ENCODE measurements around the gene PHF21B.

Gene PHF21B

DNA sequence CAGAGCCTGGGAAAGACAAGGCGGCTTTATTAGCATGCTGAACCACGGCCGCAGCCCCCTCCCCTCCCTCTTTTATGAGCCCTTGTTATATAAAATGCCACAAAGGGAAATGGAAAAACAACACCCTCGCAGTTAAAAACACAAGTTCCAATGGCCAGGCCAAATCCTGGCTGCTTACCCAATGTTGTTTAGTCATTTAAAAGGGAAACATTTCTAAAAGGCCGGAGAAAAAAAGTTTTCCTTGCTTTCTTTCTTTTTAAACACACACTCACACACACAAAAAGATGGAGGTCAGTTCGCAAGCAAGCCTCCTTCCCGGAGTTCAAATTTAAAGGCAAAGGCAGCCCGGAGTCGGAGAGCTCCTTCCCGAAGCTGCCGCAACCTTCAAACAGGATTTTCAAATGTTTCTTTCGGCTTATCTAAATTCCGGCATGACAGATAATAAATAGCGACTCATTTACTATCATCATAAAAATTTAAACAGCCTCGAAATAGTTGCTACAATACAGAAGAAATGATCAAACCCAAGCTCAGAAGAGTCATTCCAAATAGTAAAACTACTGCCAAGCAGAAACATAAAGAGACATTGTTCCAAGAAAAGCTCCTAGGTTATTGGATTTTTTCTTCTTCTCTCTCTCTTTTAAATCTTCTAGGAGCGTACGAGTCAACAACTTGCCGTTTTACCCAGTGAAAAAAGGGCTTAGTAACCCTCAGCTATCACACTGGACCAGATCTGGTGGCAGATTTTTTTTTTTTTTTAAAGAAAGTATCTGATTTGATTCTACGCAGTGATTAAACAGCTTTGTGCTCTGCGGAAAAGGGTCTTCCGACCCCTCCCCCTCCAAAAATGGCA is 3.5 kb downstream of the PHF21B start:
- H3K27me3 Mint-ChIP-seq: peaks cover 53% of the 10 kb centered on the region
- H3K27ac Mint-ChIP-seq: no peak overlapping the region
- no peaks in the 10 kb centered on the region for H3K9me3 Mint-ChIP-seq
- no peaks in the 10 kb centered on the region for H3K36me3 Mint-ChIP-seq (ENCODE audit: low read depth)
- DNase-seq: no peak
- H3K4me1 Mint-ChIP-seq: peaks cover 12% of the 10 kb centered on the region
- ATAC-seq: no peak
- peak overlapping the region; percentile 42 for H3K4me3 Mint-ChIP-seq

GRCh38 chr22:45001653-45002052 is 8.2 kb downstream of the PHF21B start:
- no peak for ATAC-seq
- Mint-ChIP-seq H3K4me3 (no peak overlapping the region), H3K4me1 (peaks cover 4% of the 10 kb centered on the region), H3K9me3 (no peaks in the 10 kb centered on the region), H3K27ac (no peak overlapping the region), H3K36me3 (ENCODE audit: low read depth) (no peaks in the 10 kb centered on the region), H3K27me3 (peaks cover 38% of the 10 kb centered on the region)
- DNase-seq: no peak

DNA sequence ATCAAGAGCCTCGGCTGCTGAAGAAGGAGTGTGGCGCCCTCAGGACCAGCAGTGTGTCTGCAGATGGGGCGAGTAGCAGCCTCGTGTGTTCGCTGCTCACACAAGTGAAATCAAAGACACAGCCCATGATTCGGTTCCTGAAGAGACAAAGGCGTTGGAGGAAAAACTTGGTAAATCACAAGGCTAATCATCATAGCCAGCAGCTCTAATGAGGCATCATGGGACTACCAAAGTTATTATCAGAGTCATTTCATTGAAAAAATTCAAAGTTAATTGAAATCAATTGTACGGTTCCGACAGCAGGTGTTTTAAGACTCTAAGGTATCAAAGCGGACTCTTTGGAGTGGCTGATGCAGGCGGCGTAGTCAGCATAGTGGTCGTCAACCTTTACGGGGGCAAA is 9.5 kb downstream of the PHF21B start:
- DNase-seq (no peak), ATAC-seq (no peak)
- Mint-ChIP-seq H3K27ac (no peak overlapping the region), H3K4me3 (no peak overlapping the region), H3K4me1 (no peaks in the 10 kb centered on the region), H3K27me3 (peaks cover 28% of the 10 kb centered on the region), H3K36me3 (ENCODE audit: low read depth) (no peaks in the 10 kb centered on the region), H3K9me3 (no peaks in the 10 kb centered on the region)

DNA sequence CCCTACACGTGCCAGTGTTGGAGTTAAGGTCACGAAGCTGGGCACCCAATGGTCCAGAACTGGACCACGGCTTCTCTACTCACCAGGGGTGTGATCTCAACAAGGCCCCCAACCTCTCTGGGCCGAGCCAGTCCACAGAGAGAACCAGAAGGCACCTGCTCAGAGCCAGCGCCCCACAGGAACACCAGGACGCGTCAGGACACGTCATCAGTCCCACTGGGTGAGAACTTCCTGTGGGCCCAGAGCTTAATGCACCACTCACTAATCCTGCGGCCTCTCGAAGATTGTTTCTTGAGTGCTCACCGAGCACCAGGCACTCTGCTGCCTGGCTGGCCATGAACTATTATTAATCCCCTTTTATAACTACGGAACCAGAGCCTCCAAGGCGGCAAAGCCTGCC is 10.1 kb downstream of the PHF21B start:
- H3K4me1 Mint-ChIP-seq: no peaks in the 10 kb centered on the region
- H3K27ac Mint-ChIP-seq: no peak overlapping the region
- DNase-seq (no peak), ATAC-seq (no peak)
- no peaks in the 10 kb centered on the region for H3K36me3 Mint-ChIP-seq (ENCODE audit: low read depth)
- no peaks in the 10 kb centered on the region for H3K9me3 Mint-ChIP-seq
- H3K27me3 Mint-ChIP-seq: peaks cover 22% of the 10 kb centered on the region
- H3K4me3 Mint-ChIP-seq: no peak overlapping the region

- no peak overlapping the region for H3K4me3 Mint-ChIP-seq
- H3K9me3 Mint-ChIP-seq: no peaks in the 10 kb centered on the region
Observed at GRCh38 chr22:44999231-44999630, 10.6 kb downstream of the PHF21B start.

DNA sequence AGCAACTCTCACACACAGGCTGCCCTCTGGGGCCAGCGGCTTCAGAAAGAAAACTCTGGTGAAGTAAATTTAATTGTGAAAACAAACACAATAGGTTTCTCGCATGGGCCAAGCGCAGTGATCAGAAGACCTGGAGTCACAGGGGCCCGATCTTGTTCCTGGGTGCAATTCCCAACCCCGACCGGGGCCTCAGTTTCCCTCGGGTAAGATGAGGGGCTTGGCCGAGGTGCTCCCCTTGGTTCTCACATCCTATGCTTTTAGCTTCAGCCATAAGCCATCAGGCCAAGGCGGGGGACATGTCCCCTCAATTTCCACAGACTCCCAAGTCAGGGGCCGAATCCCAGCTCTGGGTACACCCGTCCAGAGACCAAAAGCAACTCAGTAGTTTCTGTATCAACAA is 11.5 kb downstream of the PHF21B start:
- no peak overlapping the region for H3K27ac Mint-ChIP-seq
- H3K27me3 Mint-ChIP-seq: peaks cover 13% of the 10 kb centered on the region
- ATAC-seq (no peak), DNase-seq (no peak)
- H3K4me3 Mint-ChIP-seq: no peak overlapping the region
- no peaks in the 10 kb centered on the region for H3K4me1 Mint-ChIP-seq
- no peaks in the 10 kb centered on the region for H3K9me3 Mint-ChIP-seq
- H3K36me3 Mint-ChIP-seq (ENCODE audit: low read depth): no peaks in the 10 kb centered on the region

More at GRCh38 chr22:44999231-44999630, 10.6 kb downstream of the PHF21B start:
- H3K4me1 Mint-ChIP-seq: no peaks in the 10 kb centered on the region
- H3K36me3 Mint-ChIP-seq (ENCODE audit: low read depth): no peaks in the 10 kb centered on the region
- no peak for DNase-seq
- peaks cover 18% of the 10 kb centered on the region for H3K27me3 Mint-ChIP-seq
- H3K27ac Mint-ChIP-seq: no peak overlapping the region
- no peak for ATAC-seq

GRCh38 chr22:44997060-44997459 is 12.7 kb downstream of the PHF21B start:
- H3K36me3 Mint-ChIP-seq (ENCODE audit: low read depth): no peaks in the 10 kb centered on the region
- peaks cover 6% of the 10 kb centered on the region for H3K27me3 Mint-ChIP-seq

DNA sequence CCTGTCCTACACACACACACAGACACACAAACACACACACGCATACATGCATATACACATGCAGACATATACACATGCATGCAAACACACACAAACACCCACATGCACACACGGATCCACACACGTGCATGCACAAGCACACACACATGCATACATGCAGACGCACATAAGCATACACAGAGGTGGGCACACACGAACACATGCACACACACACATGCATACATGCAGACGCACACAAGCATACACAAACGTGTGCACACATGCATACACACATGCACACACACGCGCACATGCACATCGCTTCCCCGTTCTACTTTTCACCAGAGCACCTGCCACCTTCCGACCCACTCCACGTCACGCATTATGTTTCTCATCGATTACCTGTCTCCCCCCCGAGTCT is 13.2 kb downstream of the PHF21B start:
- Mint-ChIP-seq H3K9me3 (no peaks in the 10 kb centered on the region), H3K4me1 (no peaks in the 10 kb centered on the region), H3K27me3 (peaks cover 6% of the 10 kb centered on the region), H3K36me3 (ENCODE audit: low read depth) (no peaks in the 10 kb centered on the region), H3K27ac (no peak overlapping the region), H3K4me3 (no peak overlapping the region)
- ATAC-seq: no peak
- DNase-seq: no peak

More at GRCh38 chr22:44997060-44997459, 12.7 kb downstream of the PHF21B start:
- H3K4me3 Mint-ChIP-seq: no peak overlapping the region
- ATAC-seq: no peak
- no peak for DNase-seq
- H3K4me1 Mint-ChIP-seq: no peaks in the 10 kb centered on the region
- no peaks in the 10 kb centered on the region for H3K9me3 Mint-ChIP-seq
- H3K27ac Mint-ChIP-seq: no peak overlapping the region

GRCh38 chr22:44996120-44996519 is 13.7 kb downstream of the PHF21B start:
- no peak for ATAC-seq
- peaks cover 6% of the 10 kb centered on the region for H3K27me3 Mint-ChIP-seq
- no peaks in the 10 kb centered on the region for H3K36me3 Mint-ChIP-seq (ENCODE audit: low read depth)
- H3K4me1 Mint-ChIP-seq: no peaks in the 10 kb centered on the region
- DNase-seq: no peak
- no peaks in the 10 kb centered on the region for H3K9me3 Mint-ChIP-seq
- no peak overlapping the region for H3K4me3 Mint-ChIP-seq
- no peak overlapping the region for H3K27ac Mint-ChIP-seq

- Mint-ChIP-seq H3K36me3 (ENCODE audit: low read depth) (no peaks in the 10 kb centered on the region), H3K9me3 (no peaks in the 10 kb centered on the region), H3K4me3 (no peak overlapping the region), H3K4me1 (no peaks in the 10 kb centered on the region), H3K27ac (no peak overlapping the region), H3K27me3 (peaks cover 6% of the 10 kb centered on the region)
- ATAC-seq: no peak
- DNase-seq: no peak
Observed at GRCh38 chr22:44995715-44996114, 14.1 kb downstream of the PHF21B start.

GRCh38 chr22:44995105-44995514 is 14.7 kb downstream of the PHF21B start:
- no peak for ATAC-seq

DNA sequence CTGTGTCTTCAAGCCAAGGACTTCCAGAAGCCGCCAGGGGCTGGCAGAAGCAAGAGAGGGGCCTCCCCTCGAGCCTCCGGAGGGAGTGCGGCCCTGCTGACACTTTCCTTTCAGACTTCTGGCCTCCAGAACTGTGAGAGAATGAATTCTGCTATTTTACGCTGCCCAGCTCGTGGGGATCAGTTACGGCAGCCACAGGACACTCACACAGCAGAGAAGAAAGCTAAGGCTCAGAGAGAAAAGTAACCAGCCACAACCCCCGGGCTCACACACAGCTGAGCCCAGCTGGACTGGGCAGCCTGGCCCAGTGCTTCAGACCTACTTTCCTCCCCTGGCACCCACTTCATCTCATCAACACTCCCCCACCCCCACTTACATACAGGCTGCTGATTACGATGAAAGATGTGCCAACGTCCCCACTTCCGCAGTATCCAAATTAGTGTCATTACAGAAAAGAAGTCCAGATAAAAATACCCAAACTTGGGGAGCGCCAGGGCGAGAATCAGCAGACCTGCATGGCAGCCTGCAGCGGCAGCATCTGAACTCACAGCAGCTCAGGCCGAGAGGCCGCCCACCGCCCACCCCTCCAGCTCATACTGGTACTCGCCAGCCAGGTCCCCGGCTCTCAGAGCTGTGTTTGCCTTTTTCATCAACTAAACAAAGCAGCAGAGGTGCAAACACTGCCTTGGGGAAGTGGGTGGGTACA is 15.3 kb downstream of the PHF21B start:
- Mint-ChIP-seq H3K27ac (no peak overlapping the region), H3K27me3 (peaks cover 6% of the 10 kb centered on the region), H3K9me3 (no peaks in the 10 kb centered on the region), H3K4me1 (no peaks in the 10 kb centered on the region), H3K4me3 (no peak overlapping the region), H3K36me3 (ENCODE audit: low read depth) (no peaks in the 10 kb centered on the region)
- ATAC-seq (no peak), DNase-seq (no peak)

More at GRCh38 chr22:44995105-44995514, 14.7 kb downstream of the PHF21B start:
- Mint-ChIP-seq H3K36me3 (ENCODE audit: low read depth) (no peaks in the 10 kb centered on the region), H3K4me3 (no peak overlapping the region), H3K9me3 (no peaks in the 10 kb centered on the region), H3K4me1 (no peaks in the 10 kb centered on the region), H3K27ac (no peak overlapping the region), H3K27me3 (peaks cover 6% of the 10 kb centered on the region)
- DNase-seq: no peak

DNA sequence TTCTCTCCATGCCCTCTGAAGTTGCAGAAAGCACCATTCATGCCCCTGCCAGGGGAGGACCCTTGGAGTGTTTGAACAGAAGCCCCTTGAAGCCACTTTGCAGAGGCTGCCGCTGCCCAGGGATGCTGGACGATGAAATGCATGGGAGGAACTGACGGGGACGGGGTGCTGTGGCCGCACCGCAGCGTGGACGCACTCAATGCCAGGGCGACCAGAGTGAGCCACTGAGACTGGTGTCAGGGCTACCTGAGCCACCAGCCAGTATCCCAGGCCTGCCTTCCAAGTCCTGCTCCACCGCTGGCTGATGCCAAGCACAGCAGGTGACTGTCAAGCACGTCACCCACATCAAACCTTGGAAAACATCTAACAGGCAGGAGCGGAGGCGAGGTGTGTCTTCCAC is 17.6 kb downstream of the PHF21B start:
- H3K4me1 Mint-ChIP-seq: no peaks in the 10 kb centered on the region
- DNase-seq (no peak), ATAC-seq (no peak)
- H3K4me3 Mint-ChIP-seq: no peak overlapping the region
- no peaks in the 10 kb centered on the region for H3K9me3 Mint-ChIP-seq
- no peaks in the 10 kb centered on the region for H3K36me3 Mint-ChIP-seq (ENCODE audit: low read depth)
- peaks cover 7% of the 10 kb centered on the region for H3K27me3 Mint-ChIP-seq
- no peak overlapping the region for H3K27ac Mint-ChIP-seq

GRCh38 chr22:44991218-44991617 is 18.6 kb downstream of the PHF21B start:
- Mint-ChIP-seq H3K4me1 (no peaks in the 10 kb centered on the region), H3K27ac (no peak overlapping the region), H3K27me3 (peaks cover 4% of the 10 kb centered on the region), H3K9me3 (no peaks in the 10 kb centered on the region), H3K4me3 (no peak overlapping the region), H3K36me3 (ENCODE audit: low read depth) (no peaks in the 10 kb centered on the region)
- DNase-seq (no peak), ATAC-seq (no peak)

- no peaks in the 10 kb centered on the region for H3K4me1 Mint-ChIP-seq
- H3K36me3 Mint-ChIP-seq (ENCODE audit: low read depth): no peaks in the 10 kb centered on the region
- no peak for DNase-seq
- no peak overlapping the region for H3K4me3 Mint-ChIP-seq
- peaks cover 4% of the 10 kb centered on the region for H3K27me3 Mint-ChIP-seq
- H3K9me3 Mint-ChIP-seq: no peaks in the 10 kb centered on the region
- ATAC-seq: no peak
- no peak overlapping the region for H3K27ac Mint-ChIP-seq
Observed at GRCh38 chr22:44990810-44991209, 19.0 kb downstream of the PHF21B start.
